Measurements from ENCODE around the gene MED31.

MED31 gene

DNA sequence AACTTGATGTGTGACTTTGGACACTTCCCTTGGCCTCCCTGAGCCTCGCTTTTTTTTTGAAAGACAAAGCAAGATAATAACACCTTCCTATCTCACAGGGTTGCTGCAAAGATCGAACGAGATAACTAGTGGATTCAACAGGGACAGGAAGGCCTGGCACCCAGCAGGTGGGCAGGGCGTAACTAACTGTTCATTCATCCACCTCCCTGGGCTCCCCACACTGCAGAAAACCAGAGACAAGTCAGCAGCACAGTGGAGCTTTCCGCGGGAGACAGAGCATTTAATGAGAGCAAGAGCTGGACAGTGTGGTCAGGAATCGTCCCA, 33.0 kb upstream of the MED31 start:
- no peaks in the 10 kb centered on the region for H3K36me3 ChIP-seq (replicated peaks; ENCODE audit: insufficient read depth, low read length)
- H2AFZ ChIP-seq (ENCODE audit: low read length): no peak overlapping the region
- no peaks in the 10 kb centered on the region for H3K9me3 ChIP-seq (replicated peaks; ENCODE audit: insufficient read depth, low read length)
- H3K9ac ChIP-seq (ENCODE audit: low read length): no peak overlapping the region
- peaks cover 42% of the 10 kb centered on the region for H3K27me3 ChIP-seq (replicated peaks; ENCODE audit: insufficient read depth, low read length)
- H3K4me2 ChIP-seq (ENCODE audit: low read depth, low read length): no peak overlapping the region
- H3K9me2 ChIP-seq (replicated peaks; ENCODE audit: insufficient read depth, low read length): no peaks in the 10 kb centered on the region
- H3K4me3 ChIP-seq (ENCODE audit: low read length): no peak overlapping the region
- no peak for DNase-seq
- H3K79me2 ChIP-seq (ENCODE audit: low read length): no peaks in the 10 kb centered on the region
- no peaks in the 10 kb centered on the region for H3K4me1 ChIP-seq (ENCODE audit: low read length)
- no peaks in the 10 kb centered on the region for H4K20me1 ChIP-seq (ENCODE audit: insufficient read depth, low read length)
- no peak overlapping the region for H3K27ac ChIP-seq (ENCODE audit: low read length)
- TF ChIP-seq EZH2phosphoT487 (IDR thresholded peaks at IDR 0.05; ENCODE audit: low read length): no peak
- no peak for TF ChIP-seq CTCF (IDR thresholded peaks at IDR 0.05; ENCODE audit: low read length)
- TF ChIP-seq EZH2 (optimal IDR thresholded peaks at IDR 0.05; ENCODE audit: low read depth, low read length): no peak
- no peaks in the 10 kb centered on the region for H3F3A ChIP-seq (ENCODE audit: insufficient read depth, low read length)

- Histone ChIP-seq H2AFZ (ENCODE audit: low read length) (no peak overlapping the region), H3K27ac (ENCODE audit: low read length) (no peak overlapping the region), H3K4me1 (ENCODE audit: low read length) (no peaks in the 10 kb centered on the region), H3K36me3 (replicated peaks; ENCODE audit: insufficient read depth, low read length) (no peaks in the 10 kb centered on the region), H3K9ac (ENCODE audit: low read length) (no peak overlapping the region), H3K4me3 (ENCODE audit: low read length) (no peak overlapping the region), H3F3A (ENCODE audit: insufficient read depth, low read length) (no peaks in the 10 kb centered on the region), H3K27me3 (replicated peaks; ENCODE audit: insufficient read depth, low read length) (peaks cover 45% of the 10 kb centered on the region), H3K4me2 (ENCODE audit: low read depth, low read length) (no peak overlapping the region), H3K9me3 (replicated peaks; ENCODE audit: insufficient read depth, low read length) (no peaks in the 10 kb centered on the region), H3K79me2 (ENCODE audit: low read length) (no peaks in the 10 kb centered on the region), H4K20me1 (ENCODE audit: insufficient read depth, low read length) (no peaks in the 10 kb centered on the region), H3K9me2 (replicated peaks; ENCODE audit: insufficient read depth, low read length) (no peaks in the 10 kb centered on the region)
- no peak for TF ChIP-seq EZH2phosphoT487 (IDR thresholded peaks at IDR 0.05; ENCODE audit: low read length)
- no peak for TF ChIP-seq CTCF (IDR thresholded peaks at IDR 0.05; ENCODE audit: low read length)
- no peak for TF ChIP-seq EZH2 (optimal IDR thresholded peaks at IDR 0.05; ENCODE audit: low read depth, low read length)
- no peak for DNase-seq
These were observed 32.5 kb upstream of the MED31 start for GRCh38 chr17:6683730-6684459.

GRCh38 chr17:6683081-6683684, 31.8 kb upstream of the MED31 start:
- no peaks in the 10 kb centered on the region for H3K9me2 ChIP-seq (replicated peaks; ENCODE audit: insufficient read depth, low read length)
- no peaks in the 10 kb centered on the region for H3K79me2 ChIP-seq (ENCODE audit: low read length)
- H4K20me1 ChIP-seq (ENCODE audit: insufficient read depth, low read length): no peaks in the 10 kb centered on the region
- DNase-seq: no peak
- H3K4me1 ChIP-seq (ENCODE audit: low read length): no peaks in the 10 kb centered on the region
- H3K4me3 ChIP-seq (ENCODE audit: low read length): no peak overlapping the region
- H3K9ac ChIP-seq (ENCODE audit: low read length): no peak overlapping the region
- TF ChIP-seq EZH2phosphoT487 (IDR thresholded peaks at IDR 0.05; ENCODE audit: low read length): no peak
- no peak for TF ChIP-seq EZH2 (optimal IDR thresholded peaks at IDR 0.05; ENCODE audit: low read depth, low read length)
- no peak for TF ChIP-seq CTCF (IDR thresholded peaks at IDR 0.05; ENCODE audit: low read length)
- peaks cover 52% of the 10 kb centered on the region for H3K27me3 ChIP-seq (replicated peaks; ENCODE audit: insufficient read depth, low read length)
- no peak overlapping the region for H2AFZ ChIP-seq (ENCODE audit: low read length)
- no peak overlapping the region for H3K27ac ChIP-seq (ENCODE audit: low read length)
- H3F3A ChIP-seq (ENCODE audit: insufficient read depth, low read length): no peaks in the 10 kb centered on the region
- no peak overlapping the region for H3K4me2 ChIP-seq (ENCODE audit: low read depth, low read length)
- H3K9me3 ChIP-seq (replicated peaks; ENCODE audit: insufficient read depth, low read length): no peaks in the 10 kb centered on the region
- no peaks in the 10 kb centered on the region for H3K36me3 ChIP-seq (replicated peaks; ENCODE audit: insufficient read depth, low read length)

All from MM.1S (cell line).